ENCODE results near the gene GPR21.

The GPR21 gene

DNA sequence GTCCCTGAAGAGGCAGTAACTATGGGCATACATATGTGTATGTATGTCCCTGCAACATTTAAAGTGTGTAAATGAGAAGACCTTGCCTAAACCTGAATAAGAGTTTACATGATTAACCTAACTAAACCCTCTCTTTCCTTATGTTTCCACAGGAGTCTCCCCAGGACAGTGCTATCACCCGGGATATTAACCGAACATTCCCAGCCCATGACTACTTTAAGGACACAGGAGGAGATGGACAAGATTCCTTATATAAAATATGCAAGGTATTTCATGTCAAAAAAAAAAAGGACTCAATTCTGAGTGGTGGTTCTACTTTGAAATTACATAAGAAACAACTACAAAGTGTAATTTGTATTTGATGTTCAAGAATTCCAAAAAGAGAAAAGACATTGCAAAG lies 31.7 kb downstream of the GPR21 start:
- no peak for DNase-seq (ENCODE audit: low read depth)

DNA sequence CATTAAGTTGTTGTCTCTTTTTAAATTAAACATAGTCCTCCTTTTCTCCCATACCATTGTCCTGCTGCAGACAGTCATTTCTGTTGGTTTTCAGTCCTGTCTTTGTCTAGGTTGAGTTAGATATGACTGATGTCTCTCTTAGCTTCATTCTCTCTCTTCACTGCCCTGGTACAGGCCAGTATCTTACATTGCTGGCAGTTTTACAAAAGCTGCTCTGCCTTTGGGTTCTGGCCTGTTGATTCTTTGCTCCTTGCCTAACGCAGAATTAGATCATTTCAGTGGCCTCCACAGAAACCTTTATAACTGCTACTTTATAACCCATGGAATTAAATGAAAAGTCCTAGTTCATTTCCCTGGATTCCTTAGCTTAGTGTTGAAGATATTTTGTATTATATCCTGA lies 33.7 kb downstream of the GPR21 start:
- no peak for DNase-seq (ENCODE audit: low read depth)

DNA sequence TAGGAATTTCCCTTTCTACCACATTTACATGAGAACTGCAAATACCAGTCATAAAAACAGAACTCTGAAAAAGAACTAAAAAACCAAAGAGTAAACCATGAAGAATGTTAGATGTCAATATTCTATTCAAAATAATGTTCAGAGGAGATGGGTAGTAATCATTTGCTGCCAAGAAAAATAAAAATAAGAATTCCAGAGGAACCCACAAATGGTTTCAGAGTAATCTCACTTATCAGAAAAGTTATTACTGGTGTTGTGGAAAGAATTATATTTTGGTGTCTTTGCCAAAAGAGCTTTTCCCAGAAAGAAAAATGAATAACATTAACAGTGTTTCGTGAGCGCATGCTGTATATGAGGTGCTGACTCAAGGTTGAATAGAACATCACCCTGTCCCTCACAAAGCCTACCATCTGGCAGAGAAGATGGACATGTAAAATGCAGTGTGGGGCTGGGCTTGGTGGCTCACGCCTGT lies 35.6 kb downstream of the GPR21 start:
- DNase-seq (ENCODE audit: low read depth): no peak

GRCh38 chr9:123070198-123070597 lies 36.7 kb downstream of the GPR21 start:
- no peak for DNase-seq (ENCODE audit: low read depth)

GRCh38 chr9:123072407-123072995 lies 39.0 kb downstream of the GPR21 start:
- no peak for DNase-seq (ENCODE audit: low read depth)

- no peak for DNase-seq (ENCODE audit: low read depth)
Observed at GRCh38 chr9:123073441-123073840, 40.0 kb downstream of the GPR21 start.

DNA sequence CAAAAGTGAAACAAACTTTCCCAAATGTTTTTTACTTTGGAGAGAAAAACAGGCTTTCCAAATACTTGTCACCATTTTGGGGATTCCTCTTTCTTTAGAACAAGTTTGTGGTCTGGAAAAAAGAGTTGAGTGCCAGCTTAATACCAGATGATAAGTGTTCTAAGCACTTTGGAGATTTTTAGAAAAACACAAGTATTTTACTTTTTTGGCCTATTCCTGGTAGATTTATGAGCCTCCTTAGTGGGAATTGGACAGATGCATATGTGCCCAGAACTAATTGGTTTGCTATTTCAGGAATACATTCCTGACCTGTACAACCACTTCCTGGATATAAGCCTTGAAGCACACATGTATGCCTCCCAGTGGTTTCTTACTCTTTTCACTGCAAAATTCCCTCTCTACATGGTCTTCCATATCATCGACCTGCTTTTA lies 40.5 kb downstream of the GPR21 start:
- DNase-seq (ENCODE audit: low read depth): no peak

- DNase-seq (ENCODE audit: low read depth): no peak
Observed at GRCh38 chr9:123074628-123075027, 41.2 kb downstream of the GPR21 start.

DNA sequence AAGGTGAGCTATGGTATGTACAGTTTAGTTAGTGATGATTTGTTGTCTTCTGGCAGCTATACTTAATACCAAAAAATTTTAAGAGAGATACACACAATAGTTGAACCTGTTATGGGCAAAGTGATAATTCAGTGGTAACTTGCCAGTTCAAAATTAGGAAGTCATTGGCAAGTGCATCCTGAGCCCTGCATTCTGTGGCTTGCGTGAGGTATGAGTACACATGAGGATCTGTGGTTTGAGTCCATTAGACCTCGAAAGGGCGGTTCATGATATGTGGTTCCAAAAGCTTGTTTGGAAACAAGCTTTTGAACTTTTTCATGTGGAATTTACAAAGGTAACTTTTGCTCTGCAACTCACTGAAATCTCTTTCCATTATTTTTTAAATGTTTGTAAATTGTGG lies 47.0 kb downstream of the GPR21 start:
- no peak for DNase-seq (ENCODE audit: low read depth)

DNA sequence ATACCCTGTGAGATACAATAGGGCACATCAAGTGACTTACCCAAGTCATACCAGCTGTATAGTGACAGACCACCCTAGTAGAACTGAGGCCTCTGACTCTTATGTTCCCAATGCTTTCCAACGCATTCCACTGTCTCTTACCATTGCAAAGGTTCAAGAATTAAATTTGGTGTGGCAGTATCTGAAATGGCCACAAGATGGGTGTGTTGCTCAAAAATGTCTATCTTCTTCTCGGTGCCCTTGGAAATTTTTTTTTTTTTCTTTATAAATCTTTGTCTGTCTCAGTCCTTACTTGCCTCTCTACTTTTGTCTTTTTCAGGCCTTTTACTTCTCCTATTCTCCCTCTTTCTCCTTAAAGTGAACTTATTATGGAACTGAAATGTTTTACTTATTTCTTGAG lies 48.4 kb downstream of the GPR21 start:
- no peak for DNase-seq (ENCODE audit: low read depth)

GRCh38 chr9:123083680-123084079 lies 50.2 kb downstream of the GPR21 start:
- no peak for DNase-seq (ENCODE audit: low read depth)

GRCh38 chr9:123084256-123084655 lies 50.8 kb downstream of the GPR21 start:
- no peak for DNase-seq (ENCODE audit: low read depth)
